Glutamatergic neuron (in vitro differentiated cells): ENCODE data around the gene MEIS1. TPM values are rescaled to one million over a fixed set of nuclear protein-coding genes. Genes with fewer than 3 reads are reported as not detected.
"Not testable (repeated sequence)": the region's sequence is repeated elsewhere in the genome, so short reads cannot be mapped to it uniquely, and the experiment has no call there.

Experiments used
- DNase-seq: peaks from one replicate; pipeline ENCODE4 v3.0.0; 2022
- H3K27ac Mint-ChIP-seq: one replicate; pipeline ENCODE4 v1.8.0; 2020; ENCODE audit warnings: mild to moderate bottlenecking, mixed read lengths, inconsistent platforms; ENCODE audit not compliant: unreplicated experiment
- H3K27me3 Mint-ChIP-seq: one replicate; pipeline ENCODE4 v1.8.0; 2020; ENCODE audit warnings: mild to moderate bottlenecking, moderate library complexity, mixed read lengths, inconsistent platforms; ENCODE audit not compliant: unreplicated experiment
- H3K36me3 Mint-ChIP-seq: one replicate; pipeline ENCODE4 v1.8.0; 2020; ENCODE audit warnings: mild to moderate bottlenecking, mixed read lengths, inconsistent platforms; ENCODE audit not compliant: unreplicated experiment
- H3K4me1 Mint-ChIP-seq: one replicate; pipeline ENCODE4 v1.8.0; 2020; ENCODE audit warnings: mild to moderate bottlenecking, low read depth, mixed read lengths, inconsistent platforms; ENCODE audit not compliant: unreplicated experiment
- H3K4me3 Mint-ChIP-seq: one replicate; pipeline ENCODE4 v1.8.0; 2020; ENCODE audit warnings: mild to moderate bottlenecking, mixed read lengths, inconsistent platforms; ENCODE audit not compliant: unreplicated experiment
- H3K9me3 Mint-ChIP-seq: one replicate; pipeline ENCODE4 v1.8.0; 2020; ENCODE audit warnings: mild to moderate bottlenecking, moderate library complexity, mixed read lengths, inconsistent platforms; ENCODE audit not compliant: unreplicated experiment
- CTCF ChIP-seq: fragments of 200-600 bp; sonication (generic); IDR thresholded peaks from one replicate; pipeline ENCODE4 v1.5.0; 2021; ENCODE audit not compliant: partially characterized antibody, unreplicated experiment
- total RNA-seq: library from RNA; stranded (reverse); fragmentation: NEBNext Ultra II Directional; extraction: Animal tissue kit (Norgen Biotek cat#: 25700); gene quantifications from one replicate; pipeline ENCODE4 v1.2.1, GENCODE V29; 2021; ENCODE audit not compliant: unreplicated experiment

Gene MEIS1
- total RNA-seq, 1 donor from 2014 or later = 4.8 TPM

GRCh38 chr2:66390811-66391210, 44.1 kb upstream of the MEIS1 start:
- peak overlapping the region; percentile 59 for H3K4me3 Mint-ChIP-seq
- TF ChIP-seq CTCF = no peak

GRCh38 chr2:66391240-66391639, 43.7 kb upstream of the MEIS1 start:
- peak overlapping the region; percentile 59 for H3K4me3 Mint-ChIP-seq
- H3K9me3 Mint-ChIP-seq, H3K4me1 Mint-ChIP-seq, H3K27me3 Mint-ChIP-seq, H3K36me3 Mint-ChIP-seq, DNase-seq, H3K27ac Mint-ChIP-seq: not testable (repeated sequence)

More at GRCh38 chr2:66390811-66391210, 44.1 kb upstream of the MEIS1 start:
- Mint-ChIP-seq H3K9me3 (no peaks in the 10 kb centered on the region), H3K36me3 (no peaks in the 10 kb centered on the region), H3K4me1 (no peaks in the 10 kb centered on the region), H3K27ac (no peak overlapping the region), H3K27me3 (no peaks in the 10 kb centered on the region)
- no peak for DNase-seq

- TF ChIP-seq CTCF = no peak
- Mint-ChIP-seq H3K27ac (no peak overlapping the region), H3K9me3 (peaks cover 1% of the 10 kb centered on the region), H3K27me3 (no peaks in the 10 kb centered on the region), H3K4me3 (no peak overlapping the region), H3K36me3 (peaks cover under 1% of the 10 kb centered on the region), H3K4me1 (no peaks in the 10 kb centered on the region)
- no peak for DNase-seq
Measured at GRCh38 chr2:66405473-66405872, 29.5 kb upstream of the MEIS1 start.

- no peak for DNase-seq
- H3K4me1 Mint-ChIP-seq = no peaks in the 10 kb centered on the region
- TF ChIP-seq CTCF = no peak
Measured at GRCh38 chr2:66408905-66409304, 26.0 kb upstream of the MEIS1 start.

GRCh38 chr2:66412874-66413273, 22.1 kb upstream of the MEIS1 start:
- H3K27ac Mint-ChIP-seq = no peak overlapping the region
- no peaks in the 10 kb centered on the region for H3K27me3 Mint-ChIP-seq
- no peak for DNase-seq
- H3K4me1 Mint-ChIP-seq = no peaks in the 10 kb centered on the region
- no peak overlapping the region for H3K4me3 Mint-ChIP-seq
- no peaks in the 10 kb centered on the region for H3K36me3 Mint-ChIP-seq
- no peaks in the 10 kb centered on the region for H3K9me3 Mint-ChIP-seq
- no peak for TF ChIP-seq CTCF

More at GRCh38 chr2:66408905-66409304, 26.0 kb upstream of the MEIS1 start:
- H3K27ac Mint-ChIP-seq = no peak overlapping the region
- H3K4me3 Mint-ChIP-seq = no peak overlapping the region
- no peaks in the 10 kb centered on the region for H3K27me3 Mint-ChIP-seq
- no peaks in the 10 kb centered on the region for H3K36me3 Mint-ChIP-seq
- peaks cover 1% of the 10 kb centered on the region for H3K9me3 Mint-ChIP-seq

GRCh38 chr2:66414896-66415295, 20.0 kb upstream of the MEIS1 start:
- no peaks in the 10 kb centered on the region for H3K9me3 Mint-ChIP-seq

More at GRCh38 chr2:66414896-66415295, 20.0 kb upstream of the MEIS1 start:
- Mint-ChIP-seq H3K36me3 (no peaks in the 10 kb centered on the region), H3K4me3 (no peak overlapping the region), H3K27ac (no peak overlapping the region), H3K27me3 (no peaks in the 10 kb centered on the region), H3K4me1 (no peaks in the 10 kb centered on the region)
- DNase-seq = no peak
- TF ChIP-seq CTCF = no peak
